Ascending aorta (tissue), 2 donors: ENCODE data around the gene POP7. TPM values are rescaled to one million over a fixed set of nuclear protein-coding genes. Genes with fewer than 3 reads are reported as not detected.

Experiments used
- DNase-seq, 2 donors: peaks; one replicate each; pipeline ENCODE4 v3.0.0-alpha.2; 2019; ENCODE audit warnings: low spot score in 2 of 2
- H3K27ac ChIP-seq, 2 donors: fragments of 200-600 bp; sonication (generic); one replicate each; pipeline ENCODE4 v1.5.1; 2016 to 2017; ENCODE audit warnings: mild to moderate bottlenecking in 1 of 2
- H3K27me3 ChIP-seq: fragments of 200-600 bp; sonication (generic); one replicate; pipeline ENCODE4 v1.5.1; 2017
- H3K36me3 ChIP-seq, 2 donors: fragments of 200-600 bp; sonication (generic); one replicate each; pipeline ENCODE4 v1.5.1; 2016
- H3K4me1 ChIP-seq, 2 donors: fragments of 200-600 bp; sonication (generic); one replicate each; pipeline ENCODE4 v1.5.1; 2016 to 2017; ENCODE audit warnings: mild to moderate bottlenecking in 1 of 2
- H3K4me3 ChIP-seq, 2 donors: fragments of 200-600 bp; sonication (generic); one replicate each; pipeline ENCODE4 v1.5.1; 2016 to 2017; ENCODE audit warnings: mild to moderate bottlenecking in 1 of 2
- H3K9me3 ChIP-seq, 2 donors: fragments of 200-600 bp; sonication (generic); one replicate each; pipeline ENCODE4 v1.5.1; 2016
- intact Hi-C: fragments of 100-400 bp; cut with DNase I; formaldehyde crosslinking; loops from one replicate; pipeline ENCODE4 v1.15.1; 2023
- total RNA-seq: library from RNA; depleted of rRNA; stranded (reverse); fragments of >200 nt; gene quantifications from one replicate; pipeline ENCODE4 v1.1.0, GENCODE V29; 2016
- TF ChIP-seq, protein P1 (sequence below), 3 experiments: fragments of 200-600 bp in 2 of 3; fragments of 450-650 bp in 1 of 3; sonication (generic) in 2 of 3; IDR thresholded peaks; one replicate each; pipeline ENCODE4 v1.5.1; 2016 to 2019; ENCODE audit warnings: antibody characterized with exemption in 3 of 3, mild to moderate bottlenecking in 1 of 3, moderate library complexity in 1 of 3

Gene POP7
- total RNA-seq, 1 donor from 2014 or later: 44.0 TPM

DNA sequence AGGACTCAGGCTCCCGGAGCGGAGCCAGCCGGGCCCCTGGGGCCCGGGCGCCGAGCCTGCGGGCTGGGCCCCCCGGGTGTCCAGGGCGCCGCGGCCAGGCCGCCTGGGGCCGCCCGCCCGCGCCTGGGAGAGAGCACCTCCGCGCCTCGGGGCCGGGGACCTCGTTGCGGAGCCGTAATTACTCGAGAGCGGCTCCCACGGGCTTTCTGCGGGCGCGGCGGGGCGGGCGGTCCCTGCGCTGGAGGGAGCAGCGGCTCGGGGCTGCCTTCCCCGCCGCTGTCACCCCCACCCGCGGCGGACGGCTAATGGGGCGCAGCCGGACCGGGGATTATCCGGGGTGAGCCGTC lies 30.8 kb upstream of the POP7 start:
- Histone ChIP-seq H3K4me3 (peak overlapping the region; percentile 85 to 93), H3K9me3 (no peaks in the 10 kb centered on the region), H3K4me1 (peaks cover 3 to 12% of the 10 kb centered on the region in 2 donors), H3K27me3 (no peaks in the 10 kb centered on the region), H3K36me3 (peaks cover 27 to 34% of the 10 kb centered on the region in 2 donors), H3K27ac (peak overlapping the region; percentile 96 to 99)
- DNase-seq: no peak
- TF ChIP-seq, protein P1, sequence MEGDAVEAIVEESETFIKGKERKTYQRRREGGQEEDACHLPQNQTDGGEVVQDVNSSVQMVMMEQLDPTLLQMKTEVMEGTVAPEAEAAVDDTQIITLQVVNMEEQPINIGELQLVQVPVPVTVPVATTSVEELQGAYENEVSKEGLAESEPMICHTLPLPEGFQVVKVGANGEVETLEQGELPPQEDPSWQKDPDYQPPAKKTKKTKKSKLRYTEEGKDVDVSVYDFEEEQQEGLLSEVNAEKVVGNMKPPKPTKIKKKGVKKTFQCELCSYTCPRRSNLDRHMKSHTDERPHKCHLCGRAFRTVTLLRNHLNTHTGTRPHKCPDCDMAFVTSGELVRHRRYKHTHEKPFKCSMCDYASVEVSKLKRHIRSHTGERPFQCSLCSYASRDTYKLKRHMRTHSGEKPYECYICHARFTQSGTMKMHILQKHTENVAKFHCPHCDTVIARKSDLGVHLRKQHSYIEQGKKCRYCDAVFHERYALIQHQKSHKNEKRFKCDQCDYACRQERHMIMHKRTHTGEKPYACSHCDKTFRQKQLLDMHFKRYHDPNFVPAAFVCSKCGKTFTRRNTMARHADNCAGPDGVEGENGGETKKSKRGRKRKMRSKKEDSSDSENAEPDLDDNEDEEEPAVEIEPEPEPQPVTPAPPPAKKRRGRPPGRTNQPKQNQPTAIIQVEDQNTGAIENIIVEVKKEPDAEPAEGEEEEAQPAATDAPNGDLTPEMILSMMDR (IDR thresholded peaks at IDR 0.05): no peak
- intact Hi-C loops: loop anchor here (1.0 to 2.0 kb wide), 3 partner anchors 16 to 196 kb away; partner anchors contain the start of gene TSC22D4

DNA sequence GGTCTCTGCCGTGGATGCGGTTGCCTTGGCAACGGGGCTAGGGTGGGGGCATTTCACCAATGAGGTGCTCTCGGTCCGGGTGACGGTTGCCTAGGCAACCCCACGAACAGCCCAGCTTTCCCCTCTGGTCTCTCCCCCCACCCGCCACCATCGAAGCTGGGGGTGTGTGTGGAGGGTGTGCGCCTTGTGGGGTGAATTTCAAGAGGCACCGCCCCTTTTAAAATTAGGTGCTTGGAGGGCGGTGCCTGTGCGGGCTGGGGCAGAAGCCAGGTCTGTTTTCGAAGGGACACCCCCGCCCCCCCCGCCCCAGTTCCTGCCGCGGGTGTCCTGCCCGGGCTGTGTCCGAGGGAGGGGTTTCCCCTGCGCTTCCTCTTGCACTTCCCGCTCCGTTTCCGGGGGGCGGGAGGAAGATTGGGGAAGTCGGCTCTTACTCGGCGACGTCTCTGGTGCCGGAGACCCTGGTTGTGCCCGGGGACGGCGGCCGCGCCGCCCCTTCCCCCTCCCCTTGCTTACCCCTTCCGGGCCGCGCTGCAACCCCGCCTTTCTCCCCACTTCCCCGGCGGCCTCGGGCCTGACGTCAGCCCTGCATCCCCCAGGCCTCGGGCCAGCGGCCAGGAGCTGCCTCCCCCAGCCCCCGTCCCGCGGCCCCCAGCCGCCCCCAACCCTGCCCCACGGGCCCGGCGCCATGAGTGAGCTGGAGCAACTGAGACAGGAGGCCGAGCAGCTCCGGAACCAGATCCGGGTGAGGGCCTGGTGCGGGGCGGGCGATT lies 30.2 kb upstream of the POP7 start:
- Histone ChIP-seq H3K36me3 (peaks cover 27 to 37% of the 10 kb centered on the region in 2 donors), H3K4me3 (peak overlapping the region; percentile 85 to 93), H3K27me3 (no peaks in the 10 kb centered on the region), H3K9me3 (no peaks in the 10 kb centered on the region), H3K4me1 (peaks cover 3 to 12% of the 10 kb centered on the region in 2 donors), H3K27ac (peak overlapping the region; percentile 96 to 99)
- TF ChIP-seq, protein P1 (IDR thresholded peaks at IDR 0.05): no peak
- intact Hi-C loops: loop anchor here (1.0 to 2.0 kb wide), 3 partner anchors 16 to 197 kb away; partner anchors contain the start of gene TSC22D4
- DNase-seq: peak; percentile 66 to 91

DNA sequence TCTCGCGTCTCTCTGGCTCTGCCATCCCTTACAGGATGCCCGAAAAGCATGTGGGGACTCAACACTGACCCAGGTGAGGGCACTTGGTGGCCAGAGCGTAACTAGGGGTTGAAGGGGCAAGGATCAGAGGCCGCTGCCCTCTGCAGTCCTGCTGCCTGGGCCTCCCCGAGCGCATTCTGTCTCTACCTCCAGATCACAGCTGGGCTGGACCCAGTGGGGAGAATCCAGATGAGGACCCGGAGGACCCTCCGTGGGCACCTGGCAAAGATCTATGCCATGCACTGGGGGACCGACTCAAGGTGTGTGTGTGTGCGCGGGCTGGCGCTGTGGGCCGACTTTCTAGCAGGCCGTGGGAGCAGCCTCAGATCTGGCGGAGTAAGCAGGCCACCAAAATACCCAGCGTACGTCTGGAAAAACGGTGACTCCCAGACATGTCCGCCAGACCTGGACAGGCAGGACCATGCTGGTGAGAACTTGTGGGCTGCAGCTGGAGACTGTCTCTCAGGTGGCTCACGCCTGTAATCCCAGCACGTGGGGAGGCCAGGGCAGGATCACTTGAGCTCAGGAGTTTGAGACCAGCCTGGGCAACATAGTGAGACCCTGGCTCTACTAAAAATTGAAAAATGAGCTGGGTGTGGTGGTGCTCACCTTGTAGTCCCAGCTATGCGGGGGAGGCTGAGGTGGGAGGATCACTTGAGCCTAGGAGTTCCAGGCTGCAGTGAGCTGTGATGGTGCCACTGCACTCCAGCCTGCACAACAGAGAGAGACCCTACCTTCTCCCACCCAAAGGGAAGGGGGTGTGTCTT lies 29.2 kb upstream of the POP7 start:
- peaks cover 3 to 12% of the 10 kb centered on the region in 2 donors for H3K4me1 ChIP-seq
- peak overlapping the region; percentile 85 to 93 for H3K4me3 ChIP-seq
- TF ChIP-seq, protein P1 (IDR thresholded peaks at IDR 0.05): no peak
- no peak for DNase-seq
- peaks cover 31 to 44% of the 10 kb centered on the region in 2 donors for H3K36me3 ChIP-seq
- intact Hi-C loops: no loop called here
- H3K27ac ChIP-seq: peak overlapping the region; percentile 96 to 99
- no peaks in the 10 kb centered on the region for H3K27me3 ChIP-seq
- H3K9me3 ChIP-seq: no peaks in the 10 kb centered on the region

DNA sequence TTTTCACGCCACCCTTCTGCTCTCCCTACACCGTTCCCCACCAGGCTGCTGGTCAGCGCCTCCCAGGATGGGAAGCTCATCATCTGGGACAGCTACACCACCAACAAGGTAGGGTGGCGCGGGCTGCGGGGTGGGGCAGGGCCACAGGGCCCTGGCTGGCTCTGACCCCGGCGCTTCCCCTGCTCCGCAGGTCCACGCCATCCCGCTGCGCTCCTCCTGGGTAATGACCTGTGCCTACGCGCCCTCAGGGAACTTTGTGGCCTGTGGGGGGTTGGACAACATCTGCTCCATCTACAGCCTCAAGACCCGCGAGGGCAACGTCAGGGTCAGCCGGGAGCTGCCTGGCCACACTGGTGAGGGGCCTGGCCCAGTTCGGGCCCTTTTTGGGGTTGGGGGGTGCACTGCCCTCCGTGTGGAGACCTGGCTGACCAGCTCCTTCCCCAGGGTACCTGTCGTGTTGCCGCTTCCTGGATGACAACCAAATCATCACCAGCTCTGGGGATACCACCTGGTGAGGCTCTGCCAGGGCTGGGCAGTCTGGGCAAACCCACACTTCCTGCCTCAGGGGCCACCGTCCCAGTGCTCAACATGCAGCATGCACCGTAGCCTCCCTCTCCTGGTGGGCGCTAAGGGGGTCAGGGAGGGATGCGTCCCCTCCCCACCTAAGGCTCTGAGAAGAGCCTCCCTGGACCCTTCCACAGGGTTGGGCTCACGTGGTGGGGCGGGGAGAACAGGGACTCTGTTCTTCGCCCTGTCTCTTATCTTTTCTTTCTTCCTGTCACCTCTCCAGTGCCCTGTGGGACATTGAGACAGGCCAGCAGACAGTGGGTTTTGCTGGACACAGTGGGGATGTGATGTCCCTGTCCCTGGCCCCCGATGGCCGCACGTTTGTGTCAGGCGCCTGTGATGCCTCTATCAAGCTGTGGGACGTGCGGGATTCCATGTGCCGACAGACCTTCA lies 28.3 kb upstream of the POP7 start:
- H3K27ac ChIP-seq: no peak overlapping the region
- peaks cover 39 to 53% of the 10 kb centered on the region in 2 donors for H3K36me3 ChIP-seq
- intact Hi-C loops: no loop called here
- H3K9me3 ChIP-seq: no peaks in the 10 kb centered on the region
- no peak overlapping the region for H3K4me3 ChIP-seq
- H3K4me1 ChIP-seq: peaks cover 3 to 12% of the 10 kb centered on the region in 2 donors
- no peak for DNase-seq
- TF ChIP-seq, protein P1 (IDR thresholded peaks at IDR 0.05): no peak
- no peaks in the 10 kb centered on the region for H3K27me3 ChIP-seq
